Suppressor macrophage treated with lipopolysaccharide for 1 hour (primary cell): ENCODE data around the gene UAP1.

Source experiments
- DNase-seq, 3 donors: peaks; one replicate each; pipeline ENCODE4 v3.0.0-alpha.2; 2020 to 2022

Gene UAP1

DNA sequence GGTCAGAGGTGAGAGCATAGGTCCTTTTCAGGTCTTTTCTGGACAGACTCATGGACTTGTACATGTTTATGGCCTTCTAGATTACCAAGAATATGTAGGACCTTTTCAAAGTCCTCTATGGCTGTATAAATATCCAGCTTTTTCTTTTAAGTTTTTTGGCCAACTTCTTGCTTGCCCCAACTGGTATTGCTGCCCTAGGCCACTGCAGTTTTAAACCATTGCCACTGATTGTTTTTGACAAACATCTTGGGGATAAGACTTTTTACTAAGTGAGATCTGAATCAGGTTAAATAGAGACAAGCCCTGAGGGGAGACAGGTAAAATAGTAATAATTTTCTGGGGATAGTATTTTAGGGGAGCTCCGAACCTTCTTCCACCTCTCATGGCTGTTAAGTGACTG, 56.0 kb downstream of the UAP1 start:
- no peak for DNase-seq

- DNase-seq = no peak
Measured at GRCh38 chr1:162619076-162619475, 57.6 kb downstream of the UAP1 start.

DNA sequence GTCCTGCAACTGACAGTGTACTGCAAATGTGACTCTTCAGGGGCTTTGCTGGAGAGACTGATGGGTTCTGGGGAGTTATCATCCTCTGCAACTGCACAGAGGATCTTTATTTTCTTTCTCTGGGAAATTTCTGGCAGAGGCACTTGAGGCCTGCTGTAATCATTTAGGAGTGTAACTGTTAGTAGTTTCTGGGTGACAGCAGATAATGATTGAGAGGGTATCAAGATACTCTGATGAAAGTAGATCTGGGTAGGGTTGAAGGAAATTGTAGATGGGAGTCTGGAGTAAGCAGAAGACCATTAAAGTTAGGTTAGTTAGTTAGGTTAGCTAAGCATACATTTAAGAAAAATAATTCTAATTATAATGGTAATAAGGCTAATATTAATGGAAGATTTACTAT, 59.7 kb downstream of the UAP1 start:
- no peak for DNase-seq

DNA sequence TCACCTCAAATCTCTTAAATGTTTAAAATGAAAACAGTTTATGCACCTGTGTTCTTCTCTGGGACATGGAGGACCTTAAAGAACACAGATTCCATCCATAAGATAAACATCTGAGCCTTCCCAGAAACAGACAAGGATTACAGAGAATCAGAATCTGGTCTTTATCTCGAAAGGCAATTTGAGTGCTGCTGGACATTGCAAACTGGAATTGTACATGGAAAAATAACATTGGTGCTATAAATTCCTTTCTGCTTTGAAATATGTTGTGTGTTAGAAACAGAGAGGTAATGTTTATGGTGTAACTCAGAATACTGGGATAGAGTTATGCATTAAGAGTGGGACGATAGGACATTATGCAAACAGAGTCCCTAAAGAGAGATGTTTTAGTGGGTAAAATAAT, 64.2 kb downstream of the UAP1 start:
- DNase-seq = no peak

DNA sequence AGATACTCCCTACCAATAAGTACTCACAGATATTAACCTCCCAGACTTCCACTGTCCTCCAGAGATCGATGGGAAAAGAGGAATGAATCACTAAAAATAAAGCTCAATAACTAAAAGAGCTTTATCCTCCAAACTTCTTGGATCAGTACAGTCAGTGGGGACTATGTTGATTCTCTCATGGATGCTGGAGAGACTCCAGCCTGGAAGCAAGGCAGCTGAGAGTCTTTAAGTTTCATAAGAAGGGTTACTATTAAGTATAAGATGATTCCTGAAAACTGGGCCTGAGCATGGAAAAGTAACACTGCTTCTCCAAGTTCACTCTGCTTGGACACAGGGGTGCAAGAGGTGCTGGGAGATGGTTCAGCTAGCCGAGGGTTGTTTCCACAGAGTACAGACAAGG, 64.6 kb downstream of the UAP1 start:
- no peak for DNase-seq

DNA sequence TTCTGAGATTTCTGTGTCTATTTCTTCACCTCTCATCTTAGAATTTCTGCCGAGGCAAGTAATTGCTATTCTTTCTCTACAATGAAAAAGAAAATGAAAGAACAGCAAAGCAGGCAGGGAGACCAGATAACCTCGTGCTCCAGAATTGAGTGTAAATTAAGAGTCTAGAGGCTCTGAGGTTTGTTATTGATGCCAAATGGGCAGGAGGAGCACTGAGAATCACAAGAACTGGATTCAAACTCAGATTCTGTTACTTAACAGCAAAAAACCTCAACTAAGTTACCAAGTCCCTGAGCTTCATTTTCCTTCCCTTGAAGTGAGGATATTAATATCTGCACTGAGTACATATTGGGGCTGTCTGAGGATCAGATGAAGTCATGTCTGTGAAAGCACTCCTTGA, 65.2 kb downstream of the UAP1 start:
- no peak for DNase-seq

DNA sequence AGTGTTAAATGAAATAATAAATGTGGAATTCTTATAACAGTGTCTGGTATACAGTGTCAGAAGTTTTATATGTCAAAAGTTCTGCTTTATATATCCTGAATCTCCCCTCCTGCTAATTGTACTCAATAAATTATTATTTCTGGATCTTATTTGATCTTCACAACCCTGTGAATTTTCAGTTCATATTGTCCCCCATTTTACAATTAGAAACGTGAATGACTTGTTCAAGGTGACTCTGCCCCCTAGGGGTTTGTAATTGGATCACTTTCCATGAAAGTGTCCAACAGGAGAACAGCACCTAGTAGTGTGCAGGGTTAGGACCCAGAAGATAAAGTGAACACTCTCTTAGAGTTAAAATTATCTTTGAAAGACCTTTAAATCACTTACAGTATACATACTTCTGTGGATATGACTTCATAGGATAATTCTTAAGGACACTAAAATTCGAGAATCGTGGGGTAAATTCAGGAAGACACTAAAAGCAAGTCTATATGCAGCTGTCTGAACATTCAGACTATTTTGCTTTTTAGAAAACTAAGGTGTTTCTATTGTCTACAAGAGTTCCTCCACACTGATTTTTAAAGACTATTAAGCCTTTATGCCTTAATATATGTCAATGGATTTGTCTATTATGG, 66.3 kb downstream of the UAP1 start:
- DNase-seq = peak; percentile 36 to 47 (median 37)

DNA sequence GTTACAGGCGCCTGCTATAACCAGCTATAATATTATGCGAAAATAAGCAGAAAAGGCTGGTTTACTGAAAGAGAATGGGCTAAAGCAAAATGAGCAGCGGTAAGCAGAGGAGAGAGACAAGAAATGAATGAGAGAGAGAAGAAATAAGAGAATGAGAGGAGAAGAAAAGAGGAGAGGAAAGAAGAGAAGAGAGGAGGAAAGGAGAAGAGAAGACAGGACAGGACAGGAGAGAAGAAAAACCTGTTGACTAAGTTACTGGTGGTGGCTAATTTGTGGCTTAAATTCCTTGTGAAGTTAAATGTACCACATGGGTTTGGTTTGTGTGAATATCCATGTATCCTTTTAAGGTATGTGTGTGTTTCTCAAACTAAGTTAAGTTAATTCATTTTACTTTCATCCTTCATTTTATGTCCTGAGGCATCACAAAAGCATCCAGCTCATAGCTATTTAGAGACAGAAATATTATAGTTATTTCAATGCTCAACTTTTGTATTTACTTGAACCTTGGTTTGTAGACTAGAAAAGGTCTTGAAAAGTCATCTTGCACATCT, 67.6 kb downstream of the UAP1 start:
- no peak for DNase-seq

DNA sequence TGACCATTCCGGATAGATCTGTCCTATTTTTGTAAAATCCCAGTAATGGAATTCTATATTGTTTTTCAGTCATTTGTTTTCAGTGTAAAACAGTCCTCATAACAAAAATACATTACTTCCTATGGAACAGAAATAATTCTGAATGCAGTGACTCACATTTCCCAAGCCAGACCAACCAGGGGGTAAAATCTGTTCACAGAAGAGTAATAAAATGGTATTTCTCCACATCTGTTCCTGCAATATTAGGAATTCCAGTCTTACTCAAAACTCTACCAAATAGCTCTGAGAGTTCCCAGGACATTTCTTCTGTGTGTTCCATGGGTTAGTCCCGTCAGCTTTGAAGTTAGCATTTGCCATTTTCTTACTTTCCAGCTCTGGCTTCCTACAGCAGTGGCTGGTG, 68.1 kb downstream of the UAP1 start:
- peak; percentile 7 to 41 (median 23) for DNase-seq

DNA sequence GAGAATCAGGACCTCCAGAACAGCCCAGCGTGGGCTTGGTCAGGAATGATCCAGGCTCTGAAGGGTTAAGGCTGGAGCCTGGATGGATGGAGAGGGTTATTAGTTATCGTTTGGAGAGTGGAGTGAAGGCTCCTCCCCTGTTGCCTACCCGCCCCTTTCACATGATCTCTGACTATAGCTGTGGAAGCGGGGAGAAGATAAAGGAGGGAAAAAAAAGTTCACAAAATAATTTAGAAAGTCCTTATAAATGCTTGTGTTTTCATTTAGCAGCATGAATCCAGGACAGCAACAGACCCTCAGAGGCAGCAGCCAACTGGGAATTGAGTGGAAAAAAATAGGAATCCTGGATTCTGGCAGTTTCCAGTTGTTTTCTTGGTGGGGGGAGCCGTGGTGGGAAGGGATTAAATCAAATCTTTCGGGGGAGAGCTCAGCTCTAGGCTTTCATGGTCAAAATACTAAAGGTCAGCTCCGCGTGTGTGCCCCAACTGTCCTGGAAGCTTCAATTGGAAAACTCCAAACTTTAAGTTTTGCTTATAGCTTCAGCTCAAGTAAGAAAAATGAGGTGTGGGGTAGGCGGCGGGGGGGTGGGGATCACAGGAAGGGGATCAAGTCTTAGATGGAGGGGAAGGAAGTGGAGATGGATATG, 70.1 kb downstream of the UAP1 start:
- DNase-seq = no peak

GRCh38 chr1:162632217-162632666, 70.7 kb downstream of the UAP1 start, which contains the start of gene DDR2:
Gene DDR2, plus strand, starts transcription at chr1:162632464. Its CDS starts 86,600 bp downstream, at chr1:162719064.
- no peak for DNase-seq

- DNase-seq = no peak
Measured at GRCh38 chr1:162632698-162633080, 71.2 kb downstream of the UAP1 start.

DNA sequence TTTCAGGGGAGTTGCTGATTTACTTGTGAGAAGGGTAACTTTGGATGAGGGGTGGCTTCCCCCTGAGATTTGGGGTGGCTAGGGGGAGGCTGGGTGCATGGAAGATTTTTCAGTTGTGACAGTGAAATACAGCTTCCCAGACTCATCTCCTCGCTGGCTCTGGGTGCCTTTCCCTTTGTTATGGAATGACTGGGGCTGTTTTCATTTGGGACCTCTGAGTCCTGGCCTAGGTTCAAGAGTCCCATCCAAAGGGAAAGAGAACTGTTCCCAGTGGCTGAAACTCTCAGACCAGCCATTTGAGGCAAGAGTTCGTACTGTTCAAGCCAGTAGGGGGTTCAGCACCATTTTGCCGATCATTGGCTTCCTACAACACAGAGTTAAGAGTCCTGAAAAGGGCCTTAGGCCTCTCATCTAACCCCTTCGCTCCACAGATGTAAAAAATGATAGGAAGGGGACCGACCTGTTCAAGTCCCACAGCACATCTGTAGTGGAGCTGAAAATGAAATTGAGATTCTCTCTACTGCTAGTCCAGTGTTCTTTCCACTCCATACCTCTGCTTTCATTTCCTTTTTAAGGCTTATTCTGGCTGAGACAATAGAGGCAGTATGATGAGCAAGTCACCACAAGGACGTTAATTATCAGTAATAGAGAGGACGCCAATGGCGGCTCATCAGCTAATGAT, 71.7 kb downstream of the UAP1 start:
- no peak for DNase-seq

DNA sequence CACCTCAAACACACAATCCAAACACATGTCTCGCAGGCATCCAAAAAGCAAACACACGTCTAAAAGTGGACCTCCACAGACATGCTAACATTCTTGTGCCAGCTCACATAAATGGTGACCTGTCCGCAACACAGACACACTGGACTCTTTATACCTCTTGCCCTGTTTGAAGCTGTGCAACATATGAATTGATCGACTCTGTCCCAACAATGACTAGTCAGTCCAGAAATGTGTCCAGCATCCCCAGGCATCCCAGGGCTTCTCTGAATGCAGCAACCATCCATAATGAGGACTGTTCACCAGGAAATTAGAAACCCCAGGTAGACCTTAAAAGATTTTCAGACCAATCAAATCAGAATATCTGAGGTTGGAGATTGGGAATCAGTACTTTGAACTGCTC, 73.9 kb downstream of the UAP1 start:
- no peak for DNase-seq

- no peak for DNase-seq
Measured at GRCh38 chr1:162639718-162640117, 78.2 kb downstream of the UAP1 start.

- no peak for DNase-seq
Measured at GRCh38 chr1:162641114-162641513, 79.6 kb downstream of the UAP1 start.

DNA sequence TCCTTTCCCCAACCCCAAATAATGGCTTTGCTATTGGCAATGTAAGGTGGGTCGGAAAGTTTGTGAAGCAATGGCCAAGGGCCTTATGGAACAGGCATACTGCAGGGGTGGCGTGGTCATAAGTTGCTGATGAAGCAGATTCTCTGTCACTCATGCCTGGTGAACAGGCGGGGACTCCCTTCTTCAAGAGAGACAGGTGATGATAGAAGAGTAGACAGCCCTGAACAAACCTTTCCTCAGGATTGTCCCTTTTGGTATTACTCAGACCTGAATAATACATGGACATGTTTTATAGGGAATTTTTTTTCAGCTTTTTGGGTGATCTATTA, 83.4 kb downstream of the UAP1 start:
- no peak for DNase-seq

GRCh38 chr1:162645666-162646065, 84.1 kb downstream of the UAP1 start:
- no peak for DNase-seq

GRCh38 chr1:162649583-162649982, 88.1 kb downstream of the UAP1 start:
- no peak for DNase-seq
